Activated CD4-positive, alpha-beta memory T cell treated with anti-CD3 and anti-CD28 coated beads for 36 hours (primary cell): ENCODE measurements around the gene LRP6. TPM values are rescaled to one million over a fixed set of nuclear protein-coding genes. Genes with fewer than 3 reads are reported as not detected.

ENCODE experiments used
- CTCF ChIA-PET: fragments of 350-600 bp; sonication (Branson Sonifier 250); formaldehyde crosslinking; loops from one replicate; lab custom pipeline; 2021; ENCODE audit warnings: antibody characterized with exemption, inconsistent platforms; lab: Charles Lee
- POLR2A ChIA-PET: fragments of 350-600 bp; sonication (Branson Sonifier 250); formaldehyde crosslinking; loops from one replicate; lab custom pipeline; 2021; ENCODE audit warnings: antibody characterized with exemption; lab: Charles Lee
- DNase-seq: peaks from one replicate; pipeline ENCODE4 v3.0.0-alpha.2; 2020
- H3K27ac Mint-ChIP-seq: one replicate; pipeline ENCODE4 v1.8.0; 2021; ENCODE audit warnings: mixed read lengths
- H3K27me3 Mint-ChIP-seq: one replicate; pipeline ENCODE4 v1.8.0; 2021; ENCODE audit warnings: mixed read lengths
- H3K36me3 Mint-ChIP-seq: one replicate; pipeline ENCODE4 v1.8.0; 2021; ENCODE audit warnings: mixed read lengths
- H3K4me1 Mint-ChIP-seq: one replicate; pipeline ENCODE4 v1.8.0; 2021; ENCODE audit warnings: low read depth, mixed read lengths
- H3K4me3 Mint-ChIP-seq: one replicate; pipeline ENCODE4 v1.8.0; 2021; ENCODE audit warnings: mild to moderate bottlenecking, mixed read lengths
- H3K9me3 Mint-ChIP-seq: one replicate; pipeline ENCODE4 v1.8.0; 2021; ENCODE audit warnings: mixed read lengths
- intact Hi-C: fragments of 100-400 bp; cut with micrococcal nuclease; formaldehyde crosslinking; loops from one replicate; pipeline ENCODE4 v1.15.1; 2023
- total RNA-seq, 2 experiments: library from RNA; stranded (reverse); gene quantifications; one replicate each; pipeline ENCODE4 v1.2.3, GENCODE V29; 2021

The LRP6 gene
- total RNA-seq, 2 experiments from 2014 or later, result 2.5 to 2.6 TPM

- no peaks in the 10 kb centered on the region for H3K4me1 Mint-ChIP-seq
- ChIA-PET POLR2A (interaction anchor here (0.6 to 0.7 kb wide), 2 partner anchors 13 to 52 kb away, joined by 3 to 4 read pairs; no protein-coding TSS in a partner anchor), CTCF (no interaction called here)
Observed at GRCh38 chr12:12095021-12095420, 171.8 kb downstream of the LRP6 start.

DNA sequence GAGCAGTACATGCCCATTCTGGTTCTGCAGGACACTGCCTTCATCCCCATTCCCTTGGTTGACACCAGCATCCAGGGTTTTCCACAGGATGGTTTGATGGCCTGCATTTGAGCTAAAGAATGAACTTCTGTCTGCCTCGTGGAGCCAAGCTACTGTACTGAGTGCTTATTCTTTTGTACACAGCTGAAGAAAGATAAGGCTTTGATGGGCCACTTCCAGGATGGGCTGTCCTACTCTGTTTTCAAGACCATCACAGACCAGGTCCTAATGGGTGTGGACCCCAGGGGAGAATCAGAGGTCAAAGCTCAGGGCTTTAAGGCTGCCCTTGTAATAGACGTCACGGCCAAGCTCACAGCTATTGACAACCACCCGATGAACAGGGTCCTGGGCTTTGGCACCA lies 172.4 kb downstream of the LRP6 start:
- H3K27ac Mint-ChIP-seq, result no peak overlapping the region
- H3K27me3 Mint-ChIP-seq, result peaks cover 1% of the 10 kb centered on the region
- peaks cover 14% of the 10 kb centered on the region for H3K36me3 Mint-ChIP-seq
- no peak for DNase-seq
- H3K4me1 Mint-ChIP-seq, result no peaks in the 10 kb centered on the region
- ChIA-PET POLR2A (interaction anchor here (0.6 to 0.7 kb wide), 2 partner anchors 12 to 53 kb away, joined by 3 to 4 read pairs; no protein-coding TSS in a partner anchor), CTCF (no interaction called here)
- H3K4me3 Mint-ChIP-seq, result no peak overlapping the region
- intact Hi-C loops, result no loop called here
- H3K9me3 Mint-ChIP-seq, result no peaks in the 10 kb centered on the region

More at GRCh38 chr12:12095021-12095420, 171.8 kb downstream of the LRP6 start:
- no peak overlapping the region for H3K27ac Mint-ChIP-seq
- no peak for DNase-seq
- no peak overlapping the region for H3K4me3 Mint-ChIP-seq
- intact Hi-C loops, result no loop called here
- no peaks in the 10 kb centered on the region for H3K9me3 Mint-ChIP-seq
- H3K27me3 Mint-ChIP-seq, result peaks cover 1% of the 10 kb centered on the region
- H3K36me3 Mint-ChIP-seq, result peaks cover 16% of the 10 kb centered on the region

DNA sequence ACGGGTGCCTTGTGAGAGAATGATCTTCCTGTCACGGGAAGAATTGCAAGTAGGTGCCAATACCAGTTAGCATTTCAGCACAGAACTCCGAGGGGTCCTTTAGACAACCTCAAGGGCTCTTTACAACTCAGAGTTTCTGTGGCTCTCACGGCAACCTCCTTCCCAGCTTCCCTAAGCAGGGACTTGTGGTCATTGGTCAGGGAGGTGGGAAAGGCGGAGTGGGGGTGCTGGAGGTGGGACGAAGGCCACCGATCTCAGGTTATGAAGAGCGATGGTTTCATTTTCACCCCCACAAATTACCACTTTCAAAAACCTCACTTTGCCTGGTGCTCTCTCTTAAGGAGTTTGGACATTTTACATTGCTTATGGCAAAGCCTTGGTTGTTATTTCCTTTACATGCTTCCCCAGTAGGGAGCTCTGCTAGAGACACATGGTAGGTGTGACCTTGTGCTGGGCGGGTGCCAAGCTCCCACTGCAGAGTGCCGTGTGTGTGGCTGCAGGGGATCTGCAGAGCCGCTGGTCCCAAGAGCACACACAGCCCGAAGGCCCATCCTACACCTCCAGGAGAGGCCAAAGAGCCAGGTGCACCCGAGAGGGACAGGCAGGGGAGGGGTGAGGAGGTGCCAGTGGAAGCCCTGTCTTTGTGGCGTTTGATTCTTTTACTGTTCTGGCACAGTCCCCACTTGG lies 174.7 kb downstream of the LRP6 start:
- no peak for DNase-seq
- ChIA-PET POLR2A (no interaction called here), CTCF (no interaction called here)
- Mint-ChIP-seq H3K4me3 (no peak overlapping the region), H3K27me3 (peaks cover 1% of the 10 kb centered on the region), H3K27ac (no peak overlapping the region), H3K9me3 (no peaks in the 10 kb centered on the region), H3K4me1 (no peaks in the 10 kb centered on the region), H3K36me3 (peaks cover 12% of the 10 kb centered on the region)
- intact Hi-C loops, result no loop called here

GRCh38 chr12:12091071-12091470 lies 175.8 kb downstream of the LRP6 start:
- Mint-ChIP-seq H3K9me3 (no peaks in the 10 kb centered on the region), H3K27me3 (peaks cover 1% of the 10 kb centered on the region), H3K4me1 (no peaks in the 10 kb centered on the region), H3K4me3 (no peak overlapping the region), H3K27ac (no peak overlapping the region), H3K36me3 (peaks cover 12% of the 10 kb centered on the region)
- no peak for DNase-seq
- ChIA-PET CTCF (no interaction called here), POLR2A (no interaction called here)
- intact Hi-C loops, result no loop called here

GRCh38 chr12:12088761-12089160 lies 178.1 kb downstream of the LRP6 start:
- Mint-ChIP-seq H3K4me3 (no peak overlapping the region), H3K36me3 (no peaks in the 10 kb centered on the region), H3K27me3 (peaks cover 1% of the 10 kb centered on the region), H3K4me1 (no peaks in the 10 kb centered on the region), H3K9me3 (no peaks in the 10 kb centered on the region), H3K27ac (no peak overlapping the region)
- POLR2A ChIA-PET, result interaction anchor here (0.6 kb wide), 1 partner anchor 29 kb away, joined by 4 read pairs; no protein-coding TSS in a partner anchor
- no peak for DNase-seq
- intact Hi-C loops, result no loop called here
- CTCF ChIA-PET, result no interaction called here

GRCh38 chr12:12088147-12088546 lies 178.7 kb downstream of the LRP6 start:
- intact Hi-C loops, result no loop called here
- Mint-ChIP-seq H3K27ac (no peak overlapping the region), H3K9me3 (no peaks in the 10 kb centered on the region), H3K4me1 (no peaks in the 10 kb centered on the region), H3K36me3 (no peaks in the 10 kb centered on the region), H3K4me3 (no peak overlapping the region), H3K27me3 (peaks cover 1% of the 10 kb centered on the region)
- CTCF ChIA-PET, result no interaction called here
- POLR2A ChIA-PET, result no interaction called here
- no peak for DNase-seq

DNA sequence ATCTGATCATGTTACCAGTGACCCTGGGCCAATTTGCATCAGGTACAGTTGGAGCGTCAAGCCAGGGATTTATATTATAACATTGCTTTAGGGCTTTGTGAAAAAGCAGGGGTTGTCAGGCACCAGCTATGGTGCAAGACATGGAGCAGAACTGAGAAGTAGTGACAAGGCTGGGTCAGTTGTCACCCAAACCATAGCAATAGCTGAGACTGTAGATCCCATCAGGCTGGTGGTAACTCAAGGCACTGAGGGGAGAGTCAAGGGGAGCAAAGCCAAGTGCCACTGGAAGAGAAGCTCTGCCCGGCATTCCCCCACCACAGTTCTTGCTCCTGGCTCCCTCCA lies 179.2 kb downstream of the LRP6 start:
- POLR2A ChIA-PET, result no interaction called here
- no peak overlapping the region for H3K4me3 Mint-ChIP-seq
- CTCF ChIA-PET, result interaction anchor here (0.5 to 1.0 kb wide), 2 partner anchors 9 to 239 kb away, joined by 3 read pairs; no protein-coding TSS in a partner anchor
- H3K27ac Mint-ChIP-seq, result no peak overlapping the region
- no peak for DNase-seq
- H3K9me3 Mint-ChIP-seq, result no peaks in the 10 kb centered on the region
- H3K4me1 Mint-ChIP-seq, result no peaks in the 10 kb centered on the region
- H3K36me3 Mint-ChIP-seq, result no peaks in the 10 kb centered on the region
- intact Hi-C loops, result no loop called here
- peaks cover 1% of the 10 kb centered on the region for H3K27me3 Mint-ChIP-seq

DNA sequence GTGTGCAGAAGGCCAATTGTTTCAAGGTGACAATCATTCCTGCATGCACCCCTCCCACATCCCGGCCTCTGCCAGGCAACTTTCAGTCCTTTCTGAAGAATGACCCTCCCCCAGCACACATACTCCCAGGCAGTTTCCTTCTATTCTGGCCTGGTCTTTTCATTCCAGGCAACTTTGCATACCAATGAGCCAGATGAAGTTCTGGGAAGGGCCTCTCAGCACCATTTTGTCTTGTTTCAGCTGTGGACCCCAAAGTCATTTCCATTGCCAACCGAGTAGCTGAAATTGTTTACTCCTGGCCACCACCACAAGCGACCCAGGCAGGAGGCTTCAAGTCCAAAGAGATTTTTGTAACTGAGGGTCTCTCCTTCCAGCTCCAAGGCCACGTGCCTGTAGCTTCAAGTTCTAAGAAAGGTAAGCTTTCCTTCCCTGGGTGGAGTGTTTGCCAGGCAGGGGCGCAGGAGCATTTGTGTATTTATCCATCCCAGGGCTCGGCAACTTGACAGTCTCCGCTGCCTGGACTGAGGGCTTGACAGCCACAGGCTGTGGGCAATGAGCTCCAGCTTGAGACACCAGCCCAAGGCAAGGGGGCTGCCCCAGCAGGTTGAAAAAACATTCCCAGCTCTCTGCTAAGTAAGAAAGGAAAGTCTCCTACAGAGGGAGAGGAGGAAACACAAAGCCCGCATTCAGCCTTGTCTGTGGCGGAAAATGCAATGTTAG lies 179.7 kb downstream of the LRP6 start:
- H3K4me3 Mint-ChIP-seq, result no peak overlapping the region
- ChIA-PET CTCF (interaction anchor here (0.5 to 1.0 kb wide), 2 partner anchors 9 to 240 kb away, joined by 3 read pairs; no protein-coding TSS in a partner anchor), POLR2A (no interaction called here)
- peaks cover 1% of the 10 kb centered on the region for H3K27me3 Mint-ChIP-seq
- no peaks in the 10 kb centered on the region for H3K4me1 Mint-ChIP-seq
- H3K27ac Mint-ChIP-seq, result no peak overlapping the region
- no peak for DNase-seq
- H3K36me3 Mint-ChIP-seq, result no peaks in the 10 kb centered on the region
- H3K9me3 Mint-ChIP-seq, result no peaks in the 10 kb centered on the region
- intact Hi-C loops, result no loop called here

GRCh38 chr12:12086362-12086761 lies 180.5 kb downstream of the LRP6 start:
- POLR2A ChIA-PET, result no interaction called here
- CTCF ChIA-PET, result no interaction called here
- Mint-ChIP-seq H3K27me3 (peaks cover 1% of the 10 kb centered on the region), H3K27ac (no peak overlapping the region), H3K36me3 (no peaks in the 10 kb centered on the region), H3K4me1 (no peaks in the 10 kb centered on the region), H3K9me3 (no peaks in the 10 kb centered on the region), H3K4me3 (no peak overlapping the region)
- intact Hi-C loops, result no loop called here
- DNase-seq, result no peak

GRCh38 chr12:12083688-12084087 lies 183.2 kb downstream of the LRP6 start:
- no peaks in the 10 kb centered on the region for H3K36me3 Mint-ChIP-seq
- no peaks in the 10 kb centered on the region for H3K4me1 Mint-ChIP-seq
- intact Hi-C loops, result no loop called here
- no peaks in the 10 kb centered on the region for H3K9me3 Mint-ChIP-seq
- POLR2A ChIA-PET, result no interaction called here
- no peaks in the 10 kb centered on the region for H3K27me3 Mint-ChIP-seq
- no peak overlapping the region for H3K4me3 Mint-ChIP-seq
- no peak overlapping the region for H3K27ac Mint-ChIP-seq
- DNase-seq, result no peak
- CTCF ChIA-PET, result interaction anchor here (1.3 to 1.4 kb wide), 3 partner anchors 13 to 245 kb away, joined by 3 to 9 read pairs (median 5); no protein-coding TSS in a partner anchor

DNA sequence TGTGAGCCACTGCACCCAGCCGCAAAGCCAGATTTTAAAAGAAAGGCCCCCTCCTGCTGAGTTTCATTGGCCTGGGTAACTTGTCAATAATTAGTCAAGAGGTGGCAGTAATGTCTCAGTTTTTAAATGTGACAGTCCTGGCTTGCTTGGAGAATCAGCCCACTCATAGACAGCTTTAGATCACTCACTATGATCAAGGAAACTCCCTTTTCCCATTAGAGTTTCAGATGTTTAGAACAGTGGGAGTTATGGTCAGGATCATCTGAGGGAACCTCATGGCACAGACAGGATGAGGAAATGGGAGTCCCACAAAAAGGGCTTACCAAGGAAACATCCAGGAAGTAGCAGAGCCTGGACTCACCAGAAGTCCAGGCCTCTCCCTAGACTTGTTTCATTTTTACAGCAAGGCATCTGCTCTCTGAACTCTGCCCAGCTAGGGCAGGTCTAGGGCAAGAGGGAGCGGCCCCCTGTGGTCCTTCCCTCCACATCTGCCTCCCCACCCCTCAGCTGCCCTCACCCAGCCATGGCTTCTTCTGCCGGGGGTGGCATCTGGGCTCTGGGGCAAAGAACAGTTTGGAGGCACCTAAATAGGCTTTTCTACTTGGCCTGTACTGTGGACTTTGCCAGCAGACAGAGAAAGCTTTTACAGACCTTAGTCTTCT lies 184.9 kb downstream of the LRP6 start:
- H3K27me3 Mint-ChIP-seq, result no peaks in the 10 kb centered on the region
- no peaks in the 10 kb centered on the region for H3K9me3 Mint-ChIP-seq
- H3K4me1 Mint-ChIP-seq, result no peaks in the 10 kb centered on the region
- ChIA-PET POLR2A (interaction anchor here (1.2 kb wide), 1 partner anchor 13 kb away, joined by 3 read pairs; no protein-coding TSS in a partner anchor), CTCF (interaction anchor here (0.6 to 1.8 kb wide), 7 partner anchors 11 to 501 kb away, joined by 3 to 13 read pairs (median 4); partner anchors contain the start of gene BCL2L14)
- DNase-seq, result no peak
- intact Hi-C loops, result no loop called here
- no peak overlapping the region for H3K4me3 Mint-ChIP-seq
- no peaks in the 10 kb centered on the region for H3K36me3 Mint-ChIP-seq
- H3K27ac Mint-ChIP-seq, result no peak overlapping the region

- Mint-ChIP-seq H3K4me3 (no peak overlapping the region), H3K9me3 (no peaks in the 10 kb centered on the region), H3K27ac (no peak overlapping the region), H3K4me1 (no peaks in the 10 kb centered on the region), H3K36me3 (no peaks in the 10 kb centered on the region), H3K27me3 (no peaks in the 10 kb centered on the region)
- no peak for DNase-seq
- POLR2A ChIA-PET, result no interaction called here
- CTCF ChIA-PET, result no interaction called here
- intact Hi-C loops, result loop anchor here (10.0 kb wide), 1 partner anchor 186 kb away; the partner anchor contains the start of gene LRP6
Observed at GRCh38 chr12:12079291-12079690, 187.6 kb downstream of the LRP6 start.
